Vagina (tissue), 2 donors: ENCODE measurements around the gene TNFRSF8. TPM values are rescaled to one million over a fixed set of nuclear protein-coding genes. Genes with fewer than 3 reads are reported as not detected.

Experiments
- DNase-seq, 2 donors: peaks; one replicate each; pipeline ENCODE4 v3.0.0-alpha.2; 2017; ENCODE audit errors: extremely low spot score in 2 of 2
- H3K27ac ChIP-seq: fragments of 200-600 bp; sonication (generic); one replicate; pipeline ENCODE4 v1.5.1; 2019
- H3K27me3 ChIP-seq: fragments of 200-600 bp; sonication (generic); one replicate; pipeline ENCODE4 v1.5.1; 2019
- H3K36me3 ChIP-seq, 2 donors: fragments of 200-600 bp; sonication (generic); one replicate each; pipeline ENCODE4 v1.5.1; 2017 to 2019
- H3K4me1 ChIP-seq: fragments of 200-600 bp; sonication (generic); one replicate; pipeline ENCODE4 v1.5.1; 2019
- H3K4me3 ChIP-seq, 2 donors: fragments of 200-600 bp; sonication (generic); 1 replicate in 1 of 2; 2 replicates in 1 of 2; pipeline ENCODE4 v1.5.1; 2016 to 2019
- H3K9me3 ChIP-seq: fragments of 200-600 bp; sonication (generic); one replicate; pipeline ENCODE4 v1.5.1; 2019
- CTCF ChIP-seq, 3 experiments: fragments of 450-650 bp in 2 of 3; fragments of 200-600 bp in 1 of 3; sonication (generic) in 1 of 3; IDR thresholded peaks; one replicate each; pipeline ENCODE4 v1.5.1; 2017 to 2019; ENCODE audit warnings: antibody characterized with exemption in 3 of 3, mild to moderate bottlenecking in 2 of 3, moderate library complexity in 2 of 3
- POLR2A ChIP-seq, 2 donors: fragments of 450-650 bp; IDR thresholded peaks; one replicate each; pipeline ENCODE4 v1.6.1; 2017; ENCODE audit warnings: antibody characterized with exemption in 2 of 2, mild to moderate bottlenecking in 2 of 2, moderate library complexity in 2 of 2
- POLR2AphosphoS5 ChIP-seq, 2 donors: sonication (generic); formaldehyde crosslinking; IDR thresholded peaks; one replicate each; pipeline ENCODE4 v1.9.0; 2017; ENCODE audit warnings: antibody characterized with exemption in 2 of 2, mild to moderate bottlenecking in 2 of 2, low read depth in 1 of 2; ENCODE audit not compliant: insufficient read depth in 1 of 2
- intact Hi-C: fragments of 100-400 bp; cut with DNase I; formaldehyde crosslinking; loops from one replicate; pipeline ENCODE4 v1.15.1; 2023
- total RNA-seq: library from RNA; depleted of rRNA; stranded (reverse); fragments of >200 nt; gene quantifications from one replicate; pipeline ENCODE4 v1.2.3, GENCODE V29; 2016

TNFRSF8 gene
- total RNA-seq, 1 donor from 2014 or later = 1.2 TPM

- TF ChIP-seq POLR2A (IDR thresholded peaks at IDR 0.05) (no peak), CTCF (IDR thresholded peaks at IDR 0.05) (no peak), POLR2AphosphoS5 (IDR thresholded peaks at IDR 0.05; ENCODE audit: insufficient read depth in 1 of 2, low read depth in 1 of 2) (no peak)
- intact Hi-C loops = no loop called here
- H3K9me3 ChIP-seq = no peaks in the 10 kb centered on the region
- no peak overlapping the region for H3K27ac ChIP-seq
- DNase-seq = no peak
- no peak overlapping the region for H3K4me3 ChIP-seq
- H3K36me3 ChIP-seq = no peaks in the 10 kb centered on the region
- H3K27me3 ChIP-seq = no peaks in the 10 kb centered on the region
- H3K4me1 ChIP-seq = peaks cover 8% of the 10 kb centered on the region
These were observed 8.8 kb downstream of the TNFRSF8 start for GRCh38 chr1:12071892-12072291.

- Histone ChIP-seq H3K36me3 (no peaks in the 10 kb centered on the region), H3K27ac (no peak overlapping the region), H3K4me1 (peaks cover 7% of the 10 kb centered on the region), H3K4me3 (no peak overlapping the region), H3K9me3 (no peaks in the 10 kb centered on the region), H3K27me3 (no peaks in the 10 kb centered on the region)
- DNase-seq = no peak
- TF ChIP-seq CTCF (IDR thresholded peaks at IDR 0.05) (no peak), POLR2A (IDR thresholded peaks at IDR 0.05) (no peak), POLR2AphosphoS5 (IDR thresholded peaks at IDR 0.05; ENCODE audit: insufficient read depth in 1 of 2, low read depth in 1 of 2) (no peak)
- intact Hi-C loops = no loop called here
These were observed 9.6 kb downstream of the TNFRSF8 start for GRCh38 chr1:12072741-12073140.

GRCh38 chr1:12073796-12074195, 10.7 kb downstream of the TNFRSF8 start:
- no peak for TF ChIP-seq POLR2A (IDR thresholded peaks at IDR 0.05)

GRCh38 chr1:12075195-12076114, 12.4 kb downstream of the TNFRSF8 start:
- no peaks in the 10 kb centered on the region for H3K4me1 ChIP-seq
- H3K27ac ChIP-seq = no peak overlapping the region
- intact Hi-C loops = no loop called here
- no peak for TF ChIP-seq POLR2A (IDR thresholded peaks at IDR 0.05)
- no peak for TF ChIP-seq CTCF (IDR thresholded peaks at IDR 0.05)
- no peak for TF ChIP-seq POLR2AphosphoS5 (IDR thresholded peaks at IDR 0.05; ENCODE audit: insufficient read depth in 1 of 2, low read depth in 1 of 2)
- H3K27me3 ChIP-seq = no peaks in the 10 kb centered on the region
- DNase-seq = no peak
- no peak overlapping the region for H3K4me3 ChIP-seq
- H3K36me3 ChIP-seq = no peaks in the 10 kb centered on the region
- H3K9me3 ChIP-seq = no peaks in the 10 kb centered on the region

More at GRCh38 chr1:12073796-12074195, 10.7 kb downstream of the TNFRSF8 start:
- no peaks in the 10 kb centered on the region for H3K9me3 ChIP-seq
- no peak overlapping the region for H3K27ac ChIP-seq
- DNase-seq = no peak
- H3K4me1 ChIP-seq = no peaks in the 10 kb centered on the region
- H3K36me3 ChIP-seq = no peaks in the 10 kb centered on the region
- intact Hi-C loops = no loop called here
- no peaks in the 10 kb centered on the region for H3K27me3 ChIP-seq
- H3K4me3 ChIP-seq = no peak overlapping the region

GRCh38 chr1:12076425-12077005, 13.4 kb downstream of the TNFRSF8 start:
- no peaks in the 10 kb centered on the region for H3K27me3 ChIP-seq
- no peak for TF ChIP-seq CTCF (IDR thresholded peaks at IDR 0.05)
- no peak for TF ChIP-seq POLR2A (IDR thresholded peaks at IDR 0.05)
- TF ChIP-seq POLR2AphosphoS5 (IDR thresholded peaks at IDR 0.05; ENCODE audit: insufficient read depth in 1 of 2, low read depth in 1 of 2) = no peak
- no peak overlapping the region for H3K27ac ChIP-seq
- no peaks in the 10 kb centered on the region for H3K4me1 ChIP-seq
- H3K36me3 ChIP-seq = no peaks in the 10 kb centered on the region
- intact Hi-C loops = no loop called here
- no peaks in the 10 kb centered on the region for H3K9me3 ChIP-seq
- H3K4me3 ChIP-seq = no peak overlapping the region
- no peak for DNase-seq
